NOMO-1 (cell line): ENCODE data around the gene ALK.

Experiments used
- DNase-seq, 2 experiments: peaks; one replicate each; lab custom pipeline; 2025; ENCODE audit not compliant: unreplicated experiment in 2 of 2; lab: John Stamatoyannopoulos, UW

ALK gene

GRCh38 chr2:29388071-29388470 lies 533.3 kb downstream of the ALK start:
- no peak for DNase-seq

GRCh38 chr2:29382486-29382885 lies 538.9 kb downstream of the ALK start:
- DNase-seq = no peak

- DNase-seq = no peak
Measured at GRCh38 chr2:29377788-29378187, 543.6 kb downstream of the ALK start.

- no peak for DNase-seq
Measured at GRCh38 chr2:29376541-29376940, 544.8 kb downstream of the ALK start.

- no peak for DNase-seq
Measured at GRCh38 chr2:29375843-29376242, 545.5 kb downstream of the ALK start.

GRCh38 chr2:29374823-29375222 lies 546.6 kb downstream of the ALK start:
- DNase-seq = no peak

GRCh38 chr2:29373870-29374269 lies 547.5 kb downstream of the ALK start:
- DNase-seq = no peak

GRCh38 chr2:29372185-29372584 lies 549.2 kb downstream of the ALK start:
- no peak for DNase-seq

GRCh38 chr2:29370581-29371125 lies 550.7 kb downstream of the ALK start:
- DNase-seq = no peak

GRCh38 chr2:29370173-29370572 lies 551.2 kb downstream of the ALK start:
- DNase-seq = no peak

GRCh38 chr2:29368659-29369040 lies 552.7 kb downstream of the ALK start:
- DNase-seq = no peak

GRCh38 chr2:29367986-29368658 lies 553.3 kb downstream of the ALK start:
- no peak for DNase-seq

GRCh38 chr2:29363111-29363510 lies 558.3 kb downstream of the ALK start:
- DNase-seq = no peak

GRCh38 chr2:29361231-29361630 lies 560.2 kb downstream of the ALK start:
- no peak for DNase-seq

GRCh38 chr2:29360016-29360784 lies 561.2 kb downstream of the ALK start:
- DNase-seq = no peak

- DNase-seq = no peak
Measured at GRCh38 chr2:29353403-29353991, 567.9 kb downstream of the ALK start.

- no peak for DNase-seq
Measured at GRCh38 chr2:29351916-29352591, 569.3 kb downstream of the ALK start.

- DNase-seq = no peak
Measured at GRCh38 chr2:29351248-29351647, 570.1 kb downstream of the ALK start.

- DNase-seq = no peak
Measured at GRCh38 chr2:29349316-29350030, 571.9 kb downstream of the ALK start.

GRCh38 chr2:29347774-29348461 lies 573.5 kb downstream of the ALK start:
- DNase-seq = no peak
